ENCODE measurements around the gene CYP26B1.

CYP26B1 gene

DNA sequence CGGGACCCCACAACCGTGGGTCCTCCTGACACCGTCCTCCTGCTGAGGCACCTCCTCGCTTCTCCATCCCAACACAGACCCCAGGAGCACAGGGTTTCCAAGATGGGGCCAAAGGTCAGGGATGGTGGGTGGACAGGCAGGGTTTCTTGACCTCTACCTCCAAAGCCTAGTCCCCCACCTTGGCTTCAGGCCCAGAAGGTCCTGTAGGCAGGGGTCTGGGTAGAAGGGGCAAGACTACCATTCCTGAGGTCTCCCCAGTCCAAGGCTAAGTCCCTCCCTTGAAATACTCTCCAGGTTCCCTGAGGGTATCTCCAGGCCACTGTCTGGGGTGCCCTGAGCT, 7.1 kb downstream of the CYP26B1 start:
- DNase-seq: no peak

GRCh38 chr2:72139874-72140620, 7.6 kb downstream of the CYP26B1 start:
- DNase-seq: no peak

DNA sequence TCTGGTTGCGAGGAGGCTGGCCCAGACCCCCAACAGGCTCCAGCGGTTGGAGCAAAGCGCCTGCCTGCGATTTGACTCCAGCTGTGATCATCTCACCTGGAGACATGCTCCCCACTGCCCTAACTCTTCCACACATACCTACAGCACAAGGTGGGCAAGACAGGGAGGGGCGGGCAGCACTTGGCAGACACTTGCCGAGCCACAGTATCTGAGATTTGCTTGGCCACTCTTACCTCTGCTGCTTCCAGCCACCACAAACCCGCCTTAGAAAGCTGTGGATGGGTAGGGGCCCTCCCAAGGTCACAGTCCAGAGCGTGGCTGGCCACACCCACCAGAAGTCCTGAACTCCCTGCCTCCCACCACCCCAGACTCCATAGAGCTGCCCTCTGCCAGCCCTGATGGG, 8.2 kb downstream of the CYP26B1 start:
- no peak for DNase-seq

GRCh38 chr2:72138921-72139381, 8.7 kb downstream of the CYP26B1 start:
- no peak for DNase-seq

DNA sequence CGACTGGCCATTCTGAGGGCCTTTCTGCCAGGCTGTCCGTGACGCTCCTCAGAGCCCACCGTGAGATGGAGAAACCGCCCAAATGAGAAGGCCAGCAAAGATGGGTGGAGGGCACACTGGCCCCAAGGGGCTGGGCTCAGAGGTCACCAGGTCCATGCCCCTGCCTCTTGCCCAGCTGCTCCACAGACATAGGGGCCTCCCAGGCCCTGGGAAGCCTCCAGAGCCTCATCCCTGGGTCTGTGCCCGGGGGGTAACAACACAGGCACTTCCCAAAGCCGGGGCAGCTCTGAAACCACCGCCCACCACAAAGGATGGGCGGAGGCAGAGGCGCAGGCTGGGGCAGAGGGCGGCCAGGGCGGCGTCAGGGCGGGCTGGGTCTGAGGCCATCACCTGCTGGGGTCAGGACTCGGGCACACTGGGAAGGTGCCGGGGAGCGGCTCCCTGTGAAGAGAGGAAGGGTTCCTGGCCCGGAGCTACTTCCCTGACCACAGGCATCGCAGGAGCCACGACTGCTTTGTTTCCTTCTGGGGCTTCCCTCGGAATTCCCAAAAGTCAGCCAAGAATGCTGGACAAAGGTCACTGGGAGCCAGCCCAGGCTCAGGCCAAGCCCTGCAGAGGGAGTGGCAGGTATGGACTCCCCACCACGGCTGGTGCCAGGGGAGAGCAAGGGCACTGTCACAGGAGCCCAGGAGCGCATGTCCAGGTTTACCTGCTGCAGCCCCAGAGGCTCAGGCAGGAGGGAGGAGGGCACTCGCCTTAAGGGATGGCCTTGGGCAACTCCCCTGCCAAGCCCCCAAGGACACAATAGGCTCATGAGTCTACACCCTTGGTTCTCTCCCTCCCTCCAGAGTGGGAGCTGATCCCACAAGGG, 9.4 kb downstream of the CYP26B1 start:
- DNase-seq: no peak

GRCh38 chr2:72137498-72138010, 10.1 kb downstream of the CYP26B1 start:
- peak; percentile 78 for DNase-seq

DNA sequence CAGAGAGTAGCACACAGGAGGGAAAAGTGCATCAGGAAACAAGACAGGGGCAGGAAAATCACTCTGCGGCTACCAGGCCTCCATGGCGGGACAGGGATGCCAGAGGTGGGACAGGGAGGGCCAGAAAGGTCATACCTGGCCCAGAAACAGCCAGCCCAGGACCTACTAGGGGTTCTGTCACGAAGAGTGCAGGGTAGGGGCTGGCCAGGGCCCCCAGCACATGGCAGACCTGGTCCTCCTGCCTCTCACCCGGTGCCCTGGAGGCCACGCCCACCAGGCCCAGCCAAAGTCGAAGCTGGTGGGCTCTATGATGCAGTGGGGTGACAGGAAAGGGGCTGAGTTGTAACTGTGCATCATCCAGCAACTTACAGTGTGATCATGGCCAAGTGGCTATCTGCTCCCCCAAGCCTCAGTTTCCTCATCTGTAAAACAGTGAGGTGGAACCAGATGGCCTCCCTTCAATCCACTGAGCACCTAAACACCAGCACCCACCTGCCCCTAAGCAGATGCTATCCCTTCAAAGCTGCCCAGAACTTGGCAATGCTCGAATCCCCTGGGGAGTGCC, 10.6 kb downstream of the CYP26B1 start:
- DNase-seq: peak; percentile 0

DNA sequence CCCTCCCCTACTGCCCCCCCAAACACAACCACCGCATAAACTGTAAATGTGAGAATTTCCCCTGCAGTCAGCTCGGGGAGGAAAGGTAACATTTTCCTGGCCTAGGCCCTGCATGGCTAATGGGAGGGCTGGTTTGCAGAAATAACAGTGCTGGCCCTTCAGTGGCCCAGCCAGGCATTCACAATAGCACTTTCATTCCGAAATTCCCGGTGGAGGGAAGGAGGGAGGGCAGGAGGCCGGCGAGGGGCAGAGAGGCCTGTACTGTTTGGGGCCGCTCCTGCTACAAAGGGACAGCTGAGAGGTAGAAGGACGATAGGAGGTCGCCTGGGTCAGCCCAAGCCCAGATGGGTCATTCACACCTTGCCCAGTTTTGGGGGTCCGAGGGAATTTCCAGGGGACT, 11.3 kb downstream of the CYP26B1 start:
- no peak for DNase-seq

GRCh38 chr2:72135921-72136320, 11.7 kb downstream of the CYP26B1 start:
- DNase-seq: peak; percentile 1

GRCh38 chr2:72134997-72135800, 12.5 kb downstream of the CYP26B1 start:
- peak; percentile 1 for DNase-seq

GRCh38 chr2:72134408-72134996, 13.2 kb downstream of the CYP26B1 start:
- DNase-seq: peak; percentile 1

DNA sequence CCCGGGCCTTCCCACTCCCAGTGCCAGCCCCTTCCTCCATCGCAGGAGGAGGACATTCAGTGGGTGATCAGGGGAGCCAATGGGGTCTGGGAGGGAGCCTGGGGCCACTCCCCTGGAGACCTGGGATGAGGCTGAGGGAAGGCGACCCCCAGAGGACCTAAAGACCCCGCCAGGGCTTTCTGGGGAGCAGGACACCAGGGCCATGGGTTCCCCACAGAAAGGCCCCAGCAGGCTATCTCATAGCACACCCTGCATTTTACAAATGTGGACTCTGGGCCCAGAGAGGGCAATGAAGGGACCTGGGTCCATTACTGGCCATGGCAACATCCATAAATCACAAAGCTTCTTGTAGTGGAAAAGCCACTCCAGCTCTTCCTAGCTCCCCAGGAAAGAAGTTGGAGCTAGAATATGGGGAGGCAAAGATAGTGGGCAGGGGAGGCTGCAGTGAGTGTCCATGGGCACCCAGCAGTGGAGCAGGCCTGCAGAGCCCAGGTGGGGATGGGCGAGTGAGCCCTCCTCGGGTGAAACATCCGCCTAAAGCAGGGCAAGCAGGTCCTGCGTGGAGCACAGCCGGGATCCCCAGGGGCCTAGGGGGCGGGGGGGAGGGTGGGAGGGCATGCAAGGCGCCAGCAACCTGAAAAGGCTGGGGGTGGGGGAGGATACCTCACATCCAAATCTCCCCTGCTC, 13.8 kb downstream of the CYP26B1 start:
- DNase-seq: peak; percentile 0

DNA sequence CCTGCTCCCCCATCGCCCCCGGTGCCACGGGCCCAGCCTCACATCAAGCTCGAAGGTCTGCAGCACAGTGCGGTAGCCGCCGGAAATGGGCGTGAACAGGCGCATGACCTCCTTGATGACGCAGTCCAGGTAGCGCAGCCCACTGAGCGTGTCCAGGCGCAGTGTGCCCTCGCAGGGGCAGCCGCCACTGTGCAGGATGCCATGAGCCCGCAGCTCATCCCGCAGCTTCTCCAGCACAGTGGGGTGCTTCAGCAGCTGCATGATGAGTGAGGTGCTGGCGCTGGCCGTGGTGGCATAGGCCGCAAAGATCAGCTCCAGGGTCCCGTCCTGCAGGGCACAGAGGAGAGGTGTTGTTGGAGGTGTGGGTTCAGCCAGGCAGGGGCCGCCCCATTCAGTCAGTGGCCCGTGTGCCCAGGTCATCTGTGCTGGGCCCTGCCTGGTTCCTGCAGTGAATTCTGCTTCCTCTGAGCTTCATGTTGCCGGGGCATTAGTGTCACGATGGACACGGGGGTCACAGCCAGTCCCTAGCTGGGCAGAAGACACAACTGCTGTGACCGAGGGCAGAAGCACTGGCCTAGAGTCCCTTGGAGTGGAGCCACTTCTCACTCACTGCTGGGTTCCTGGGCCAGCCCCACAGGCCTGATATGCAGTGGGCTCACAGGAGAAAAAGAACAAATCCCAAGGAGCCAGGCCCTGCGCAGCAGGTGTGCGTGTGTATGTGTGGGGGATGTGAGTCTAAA, 14.5 kb downstream of the CYP26B1 start:
- DNase-seq: peak; percentile 0

- peak; percentile 0 for DNase-seq
Observed at GRCh38 chr2:72131916-72132841, 15.5 kb downstream of the CYP26B1 start.

DNA sequence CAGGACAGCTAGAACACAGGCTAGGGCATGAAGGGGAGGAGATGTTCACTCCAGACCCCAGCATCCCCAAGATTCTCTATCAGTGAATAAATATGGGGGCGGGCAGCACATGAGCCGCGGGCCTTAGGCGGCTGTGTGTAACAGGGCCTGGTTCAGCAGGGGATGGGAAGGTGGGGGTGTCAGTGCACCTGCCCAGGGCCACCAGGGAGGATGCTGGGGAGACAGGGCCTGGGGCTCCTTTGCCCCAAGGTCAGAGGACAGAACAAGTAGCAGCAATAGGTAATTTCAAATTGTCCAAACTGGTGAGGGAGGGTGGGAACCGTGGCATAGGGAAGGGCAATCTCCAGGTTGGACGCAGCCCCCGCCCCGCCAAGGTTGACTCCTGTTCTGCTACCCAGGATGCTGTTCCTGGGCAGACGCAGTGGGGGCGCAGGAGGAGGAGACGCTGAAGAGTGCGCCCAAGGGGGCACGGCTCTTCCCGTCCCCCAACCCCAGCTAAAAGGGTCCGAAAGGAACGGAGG, 16.2 kb downstream of the CYP26B1 start:
- no peak for DNase-seq

GRCh38 chr2:72130659-72131360, 16.9 kb downstream of the CYP26B1 start:
- no peak for DNase-seq

DNA sequence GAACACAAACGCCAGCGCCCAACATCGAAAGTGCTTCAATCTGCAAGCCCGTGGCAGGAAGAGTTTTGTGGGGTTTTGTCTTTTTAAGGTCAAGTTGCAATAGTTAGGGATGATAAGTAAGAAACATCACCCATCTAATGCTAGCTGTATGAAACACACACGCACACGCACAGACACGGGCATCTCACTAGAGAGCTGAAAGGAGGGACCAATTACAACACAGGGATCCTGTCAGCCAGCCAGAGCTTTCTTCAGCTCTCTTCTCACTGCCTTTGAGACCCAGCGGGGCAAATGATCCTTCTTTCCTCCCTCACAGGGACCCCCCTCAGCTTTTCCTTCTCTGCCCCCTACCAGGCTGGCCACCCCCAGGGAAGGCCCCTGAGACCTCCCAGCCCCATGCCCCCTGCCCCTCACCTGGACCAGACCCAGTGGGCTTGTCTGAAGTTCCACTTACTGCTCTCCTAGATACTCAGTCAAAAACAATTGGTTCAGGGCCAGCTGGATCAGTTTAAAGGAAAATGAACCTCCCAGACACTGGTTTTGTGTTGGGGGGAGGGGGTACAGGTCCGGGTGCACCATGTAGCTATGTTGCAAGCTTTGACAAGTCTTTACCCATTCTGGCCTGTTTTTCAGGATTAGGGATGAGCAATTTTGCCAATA, 17.9 kb downstream of the CYP26B1 start:
- no peak for DNase-seq

GRCh38 chr2:72128843-72129227, 18.8 kb downstream of the CYP26B1 start:
- DNase-seq: no peak

All from activated CD4-positive, alpha-beta T cell treated with anti-CD3 and anti-CD28 coated beads for 48 hours (primary cell).